ENCODE data around the gene NTM. TPM values are rescaled to one million over a fixed set of nuclear protein-coding genes. Genes with fewer than 3 reads are reported as not detected.

Gene NTM
- total RNA-seq, 2 experiments from 2014 or later, result not detected

DNA sequence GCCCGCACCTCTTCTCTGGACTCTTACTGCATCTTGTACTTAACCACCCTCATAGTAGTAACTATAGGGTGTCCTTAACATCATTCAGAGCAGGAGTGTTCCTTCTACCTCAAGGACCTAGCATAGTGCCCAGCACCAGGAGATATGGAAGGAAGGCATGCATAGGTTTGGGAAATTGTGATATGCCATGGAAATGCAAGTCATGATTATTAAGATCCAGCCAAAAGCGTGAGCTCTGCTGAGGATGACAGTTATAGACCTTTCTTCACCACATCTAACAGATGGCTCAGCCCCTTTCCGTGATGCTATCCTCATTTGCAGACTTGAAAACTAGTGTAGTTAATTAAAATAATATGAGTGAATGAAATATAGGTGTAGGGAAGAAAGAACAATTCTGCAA, 746.1 kb downstream of the NTM start:
- H3K36me3 Mint-ChIP-seq, result no peaks in the 10 kb centered on the region
- H3K27me3 Mint-ChIP-seq, result no peaks in the 10 kb centered on the region
- POLR2A ChIA-PET, result no interaction called here
- no peak for DNase-seq
- H3K9me3 Mint-ChIP-seq, result no peaks in the 10 kb centered on the region
- no peak overlapping the region for H3K27ac Mint-ChIP-seq
- no peaks in the 10 kb centered on the region for H3K4me1 Mint-ChIP-seq
- H3K4me3 Mint-ChIP-seq, result no peak overlapping the region
- ATAC-seq (ENCODE audit: low read depth), result no peak

DNA sequence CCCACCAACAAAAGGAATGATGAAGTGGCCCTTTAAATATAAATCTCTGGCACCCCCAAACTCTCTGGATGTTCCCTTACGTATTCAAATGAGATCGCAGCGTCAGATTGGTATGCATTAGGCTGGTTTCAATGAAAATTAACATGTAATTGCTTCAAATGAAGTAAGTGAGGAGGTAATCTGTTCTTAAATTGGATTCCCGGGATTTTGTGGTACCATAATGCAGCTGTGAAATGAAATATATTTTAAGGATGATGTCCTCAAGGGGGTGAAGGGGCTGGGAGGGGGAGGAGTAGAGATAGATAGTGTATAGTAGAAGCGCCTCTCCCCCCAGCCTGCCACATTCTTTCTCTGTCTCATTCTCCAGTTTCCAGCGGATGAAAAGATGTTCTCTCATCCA, 748.2 kb downstream of the NTM start:
- DNase-seq, result no peak

DNA sequence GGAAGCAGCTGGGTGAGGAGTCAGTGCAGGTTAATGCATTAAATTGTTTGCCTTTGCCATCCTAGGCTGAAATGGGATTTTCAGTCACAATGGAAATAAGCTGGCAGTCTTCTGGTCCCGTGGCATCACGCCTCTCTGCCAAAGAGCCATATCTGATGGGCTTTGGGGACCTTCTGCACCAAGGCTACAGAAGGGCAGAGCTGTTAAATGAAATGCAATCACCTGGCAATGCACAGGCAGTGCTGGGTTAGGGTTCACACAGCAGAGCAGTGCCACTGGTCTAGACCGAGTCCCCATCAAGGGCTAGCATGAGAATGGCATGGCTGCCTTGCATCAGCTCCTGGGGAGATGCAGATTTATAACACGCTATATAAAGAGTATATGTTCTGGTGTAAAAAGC, 749.2 kb downstream of the NTM start:
- ATAC-seq (ENCODE audit: low read depth) (no peak), DNase-seq (no peak)
- Mint-ChIP-seq H3K27me3 (no peaks in the 10 kb centered on the region), H3K36me3 (no peaks in the 10 kb centered on the region), H3K9me3 (no peaks in the 10 kb centered on the region), H3K4me3 (no peak overlapping the region), H3K4me1 (no peaks in the 10 kb centered on the region), H3K27ac (no peak overlapping the region)
- POLR2A ChIA-PET, result no interaction called here

More for the DNA sequence above, 748.2 kb downstream of the NTM start:
- no peak overlapping the region for H3K27ac Mint-ChIP-seq
- H3K4me3 Mint-ChIP-seq, result no peak overlapping the region
- no peaks in the 10 kb centered on the region for H3K9me3 Mint-ChIP-seq
- H3K27me3 Mint-ChIP-seq, result no peaks in the 10 kb centered on the region
- no peak for ATAC-seq (ENCODE audit: low read depth)
- no peaks in the 10 kb centered on the region for H3K36me3 Mint-ChIP-seq
- H3K4me1 Mint-ChIP-seq, result no peaks in the 10 kb centered on the region
- POLR2A ChIA-PET, result no interaction called here

GRCh38 chr11:132122735-132123134, 752.3 kb downstream of the NTM start:
- H3K4me1 Mint-ChIP-seq, result no peaks in the 10 kb centered on the region
- H3K4me3 Mint-ChIP-seq, result no peak overlapping the region
- no peak for ATAC-seq (ENCODE audit: low read depth)
- H3K27ac Mint-ChIP-seq, result no peak overlapping the region
- no peaks in the 10 kb centered on the region for H3K27me3 Mint-ChIP-seq
- no peak for DNase-seq
- no peaks in the 10 kb centered on the region for H3K9me3 Mint-ChIP-seq
- POLR2A ChIA-PET, result no interaction called here
- no peaks in the 10 kb centered on the region for H3K36me3 Mint-ChIP-seq

DNA sequence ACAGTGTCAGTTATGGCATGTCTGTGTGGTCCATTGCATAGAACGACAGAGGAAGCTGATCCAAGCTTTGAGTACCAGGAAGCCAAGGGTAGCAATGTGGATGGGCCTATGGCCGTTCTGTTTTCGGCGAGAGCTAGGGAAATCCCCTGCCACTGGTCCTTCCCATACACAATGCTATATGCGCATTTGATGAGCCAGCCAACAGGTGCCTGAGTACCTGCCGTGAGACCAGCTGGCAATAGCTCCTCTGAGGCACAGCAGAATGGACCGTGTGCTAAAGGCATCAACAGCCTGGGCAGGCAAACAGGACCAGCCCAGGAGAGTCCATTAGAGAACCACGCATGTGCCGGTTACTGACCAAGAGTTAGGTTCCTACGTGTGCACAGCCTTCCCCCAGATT, 753.0 kb downstream of the NTM start:
- POLR2A ChIA-PET, result no interaction called here
- DNase-seq, result no peak
- Mint-ChIP-seq H3K36me3 (no peaks in the 10 kb centered on the region), H3K4me3 (no peak overlapping the region), H3K27ac (no peak overlapping the region), H3K4me1 (no peaks in the 10 kb centered on the region), H3K9me3 (no peaks in the 10 kb centered on the region), H3K27me3 (no peaks in the 10 kb centered on the region)
- ATAC-seq (ENCODE audit: low read depth), result no peak

DNA sequence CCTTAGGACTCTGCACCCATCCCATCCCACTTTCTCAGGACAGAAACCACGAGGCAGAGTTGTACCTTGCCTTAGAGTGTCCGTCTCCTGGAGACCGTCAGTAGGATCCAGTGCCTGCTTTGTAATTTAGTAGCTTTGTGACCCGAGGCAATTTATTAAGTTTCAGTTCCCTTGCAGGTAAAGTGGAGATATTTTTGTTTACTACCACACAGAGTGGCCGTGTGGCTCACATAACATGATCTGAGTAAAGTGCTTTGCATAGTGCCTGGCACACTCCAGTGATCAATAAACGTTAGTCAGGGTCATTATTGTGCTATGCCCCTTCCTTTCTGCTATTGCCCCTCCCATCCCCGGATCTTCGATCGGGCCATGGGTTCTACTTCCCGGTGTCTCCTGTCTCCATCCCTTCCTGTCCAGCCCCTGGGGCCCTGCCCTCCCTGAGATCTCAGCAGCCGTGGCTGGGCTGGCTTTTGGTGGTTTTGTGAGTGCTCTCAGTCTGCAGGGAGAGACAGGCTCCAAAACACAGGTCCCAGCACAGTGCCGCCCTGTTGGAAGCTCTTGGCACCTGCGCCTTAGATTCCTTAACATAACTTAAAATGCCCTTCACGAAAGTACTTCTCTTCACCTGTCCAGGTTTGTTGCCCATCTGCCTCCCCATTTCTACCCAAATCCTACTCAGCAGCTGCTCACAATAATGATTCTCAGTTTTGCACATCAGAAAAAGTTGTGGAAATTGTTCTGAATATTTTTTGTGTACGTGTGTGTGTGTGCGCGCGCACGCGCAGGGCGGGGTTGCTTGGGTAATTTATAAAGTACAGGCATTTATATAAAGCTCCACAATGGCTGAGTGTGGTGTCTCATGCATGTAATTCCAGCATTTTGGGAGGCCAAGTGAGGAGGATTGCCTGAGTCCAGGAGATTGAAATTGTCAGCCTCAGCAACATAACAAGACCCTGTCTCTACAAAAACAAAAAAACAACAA, 753.7 kb downstream of the NTM start:
- H3K4me1 Mint-ChIP-seq, result no peaks in the 10 kb centered on the region
- ATAC-seq (ENCODE audit: low read depth), result no peak
- POLR2A ChIA-PET, result no interaction called here

GRCh38 chr11:132125988-132126871, 755.8 kb downstream of the NTM start:
- Mint-ChIP-seq H3K27ac (no peak overlapping the region), H3K27me3 (no peaks in the 10 kb centered on the region), H3K9me3 (no peaks in the 10 kb centered on the region), H3K36me3 (no peaks in the 10 kb centered on the region), H3K4me3 (no peak overlapping the region), H3K4me1 (no peaks in the 10 kb centered on the region)
- ATAC-seq (ENCODE audit: low read depth) (no peak), DNase-seq (no peak)
- POLR2A ChIA-PET, result no interaction called here

More for the DNA sequence above, 753.7 kb downstream of the NTM start:
- DNase-seq, result no peak
- H3K9me3 Mint-ChIP-seq, result no peaks in the 10 kb centered on the region
- H3K27me3 Mint-ChIP-seq, result no peaks in the 10 kb centered on the region
- no peak overlapping the region for H3K27ac Mint-ChIP-seq
- H3K36me3 Mint-ChIP-seq, result no peaks in the 10 kb centered on the region
- no peak overlapping the region for H3K4me3 Mint-ChIP-seq

DNA sequence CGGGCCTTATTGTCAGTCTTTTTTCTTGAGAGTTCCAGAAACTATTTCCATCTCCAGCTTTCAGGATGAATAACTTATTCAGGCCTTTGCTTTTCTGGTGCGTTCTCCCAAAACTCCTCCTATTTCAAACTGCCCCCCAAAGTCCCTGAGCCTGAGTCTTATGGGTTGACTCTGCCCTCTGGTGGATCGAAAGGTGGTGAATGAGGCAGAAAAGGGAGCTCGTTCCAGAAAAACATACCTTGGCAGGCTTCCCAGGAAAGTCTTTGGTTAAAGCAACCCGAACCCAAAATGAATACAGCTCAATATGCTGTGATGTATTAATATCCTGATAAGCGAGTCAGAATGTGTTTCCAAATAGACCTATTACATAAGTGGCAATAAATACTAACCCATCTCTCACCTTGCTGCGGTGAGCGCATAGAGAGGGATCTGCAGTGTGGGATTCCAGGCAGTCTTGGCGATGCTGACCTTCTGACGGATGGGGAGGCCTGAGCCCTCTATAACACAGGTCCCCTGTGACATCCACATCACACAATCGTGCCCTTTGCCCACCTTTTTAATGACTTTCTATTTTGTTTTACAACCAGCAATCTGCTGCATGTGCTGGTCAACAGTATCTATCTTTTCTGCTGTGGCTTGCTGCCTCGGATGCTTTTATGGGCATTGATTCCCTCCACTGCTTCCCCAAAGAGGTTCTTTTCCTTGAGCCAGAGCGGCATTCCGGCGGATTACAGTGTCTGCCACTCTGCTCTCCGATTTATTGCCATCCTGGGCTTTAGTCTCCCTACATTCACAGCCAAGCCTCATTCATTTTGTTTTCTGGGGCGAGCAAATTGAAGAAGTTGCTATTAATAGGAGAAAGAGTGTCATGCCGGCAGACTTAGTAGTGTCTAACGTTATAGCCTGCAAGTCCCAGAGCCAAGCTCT, 756.8 kb downstream of the NTM start:
- H3K27me3 Mint-ChIP-seq, result no peaks in the 10 kb centered on the region
- no peak overlapping the region for H3K4me3 Mint-ChIP-seq
- no peak for DNase-seq
- H3K9me3 Mint-ChIP-seq, result no peaks in the 10 kb centered on the region
- no peaks in the 10 kb centered on the region for H3K4me1 Mint-ChIP-seq
- H3K27ac Mint-ChIP-seq, result no peak overlapping the region
- no peaks in the 10 kb centered on the region for H3K36me3 Mint-ChIP-seq
- POLR2A ChIA-PET, result no interaction called here
- ATAC-seq (ENCODE audit: low read depth), result no peak

DNA sequence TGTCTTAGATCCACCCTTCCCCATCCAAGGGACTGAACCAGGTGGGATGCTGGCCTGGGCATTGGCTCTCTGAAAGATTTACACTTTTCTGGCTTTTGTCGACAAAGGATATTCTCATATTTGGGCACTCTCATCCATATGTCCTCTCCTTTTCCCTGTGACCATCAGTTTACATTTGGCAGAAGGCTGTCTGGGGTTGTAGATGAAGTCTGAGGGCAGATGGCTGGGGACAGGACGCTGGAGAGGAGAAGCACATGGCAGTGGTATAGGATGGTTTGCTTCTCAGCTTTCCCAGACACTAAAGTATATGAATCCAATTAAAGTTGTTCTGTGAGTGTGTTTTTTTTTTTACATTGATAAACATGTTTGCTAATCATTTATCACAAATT, 757.5 kb downstream of the NTM start:
- POLR2A ChIA-PET, result no interaction called here
- Mint-ChIP-seq H3K4me1 (no peaks in the 10 kb centered on the region), H3K27ac (no peak overlapping the region), H3K36me3 (no peaks in the 10 kb centered on the region), H3K27me3 (no peaks in the 10 kb centered on the region), H3K9me3 (no peaks in the 10 kb centered on the region), H3K4me3 (no peak overlapping the region)
- no peak for ATAC-seq (ENCODE audit: low read depth)
- no peak for DNase-seq

DNA sequence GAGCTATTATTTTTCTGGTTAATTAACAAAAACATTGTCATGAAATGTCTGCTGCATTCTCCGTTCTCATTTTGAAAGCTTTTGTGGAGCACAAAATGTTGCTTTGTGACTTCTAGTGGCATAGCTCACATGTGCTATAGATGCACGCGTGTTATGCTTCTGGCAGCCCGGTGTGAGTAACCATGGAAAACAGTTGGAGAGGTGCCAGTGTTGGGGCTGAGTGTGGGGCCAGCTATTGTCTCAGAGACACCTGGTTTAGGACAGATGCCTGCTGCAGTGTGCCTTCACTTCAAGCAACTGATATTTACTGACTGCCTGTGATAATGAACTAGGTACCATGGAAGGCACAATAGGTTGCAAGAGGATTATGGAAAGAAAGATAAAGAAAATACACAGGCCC, 760.6 kb downstream of the NTM start:
- no peak for ATAC-seq (ENCODE audit: low read depth)
- no peak overlapping the region for H3K4me3 Mint-ChIP-seq
- H3K36me3 Mint-ChIP-seq, result no peaks in the 10 kb centered on the region
- POLR2A ChIA-PET, result no interaction called here
- no peak overlapping the region for H3K27ac Mint-ChIP-seq
- no peaks in the 10 kb centered on the region for H3K4me1 Mint-ChIP-seq
- H3K9me3 Mint-ChIP-seq, result no peaks in the 10 kb centered on the region
- no peaks in the 10 kb centered on the region for H3K27me3 Mint-ChIP-seq
- no peak for DNase-seq

GRCh38 chr11:132131961-132132360, 761.5 kb downstream of the NTM start:
- H3K4me1 Mint-ChIP-seq, result no peaks in the 10 kb centered on the region
- ATAC-seq (ENCODE audit: low read depth) (no peak), DNase-seq (no peak)
- no peak overlapping the region for H3K4me3 Mint-ChIP-seq
- no peaks in the 10 kb centered on the region for H3K36me3 Mint-ChIP-seq
- no peaks in the 10 kb centered on the region for H3K27me3 Mint-ChIP-seq
- POLR2A ChIA-PET, result no interaction called here
- no peaks in the 10 kb centered on the region for H3K9me3 Mint-ChIP-seq
- no peak overlapping the region for H3K27ac Mint-ChIP-seq

DNA sequence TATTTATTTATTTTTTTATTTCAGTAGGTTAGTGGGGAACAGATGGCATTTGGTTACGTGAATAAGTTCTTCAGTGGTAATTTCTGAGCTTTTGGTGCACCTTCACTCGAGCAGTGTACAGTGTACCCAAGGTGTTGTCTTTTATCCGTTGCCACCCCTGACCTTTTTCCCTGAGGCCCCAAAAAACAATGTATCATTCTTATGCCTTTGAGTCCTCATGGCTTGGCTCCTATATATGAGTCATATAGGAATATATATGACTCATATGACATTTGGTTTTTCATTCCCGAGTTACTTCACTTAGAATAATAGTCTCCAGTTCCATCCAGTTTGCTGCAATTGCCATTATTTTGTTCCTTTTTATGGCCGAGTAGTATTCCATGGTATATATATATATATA, 763.9 kb downstream of the NTM start:
- Mint-ChIP-seq H3K4me3 (no peak overlapping the region), H3K36me3 (no peaks in the 10 kb centered on the region), H3K9me3 (no peaks in the 10 kb centered on the region), H3K4me1 (no peaks in the 10 kb centered on the region), H3K27me3 (no peaks in the 10 kb centered on the region), H3K27ac (no peak overlapping the region)
- DNase-seq (no peak), ATAC-seq (ENCODE audit: low read depth) (no peak)
- POLR2A ChIA-PET, result no interaction called here

GRCh38 chr11:132137289-132137980, 767.0 kb downstream of the NTM start:
- Mint-ChIP-seq H3K27me3 (no peaks in the 10 kb centered on the region), H3K9me3 (no peaks in the 10 kb centered on the region), H3K4me3 (no peak overlapping the region), H3K4me1 (no peaks in the 10 kb centered on the region), H3K27ac (no peak overlapping the region), H3K36me3 (no peaks in the 10 kb centered on the region)
- DNase-seq (no peak), ATAC-seq (ENCODE audit: low read depth) (no peak)
- POLR2A ChIA-PET, result no interaction called here
